ENCODE measurements around the gene CNR2.

DNA sequence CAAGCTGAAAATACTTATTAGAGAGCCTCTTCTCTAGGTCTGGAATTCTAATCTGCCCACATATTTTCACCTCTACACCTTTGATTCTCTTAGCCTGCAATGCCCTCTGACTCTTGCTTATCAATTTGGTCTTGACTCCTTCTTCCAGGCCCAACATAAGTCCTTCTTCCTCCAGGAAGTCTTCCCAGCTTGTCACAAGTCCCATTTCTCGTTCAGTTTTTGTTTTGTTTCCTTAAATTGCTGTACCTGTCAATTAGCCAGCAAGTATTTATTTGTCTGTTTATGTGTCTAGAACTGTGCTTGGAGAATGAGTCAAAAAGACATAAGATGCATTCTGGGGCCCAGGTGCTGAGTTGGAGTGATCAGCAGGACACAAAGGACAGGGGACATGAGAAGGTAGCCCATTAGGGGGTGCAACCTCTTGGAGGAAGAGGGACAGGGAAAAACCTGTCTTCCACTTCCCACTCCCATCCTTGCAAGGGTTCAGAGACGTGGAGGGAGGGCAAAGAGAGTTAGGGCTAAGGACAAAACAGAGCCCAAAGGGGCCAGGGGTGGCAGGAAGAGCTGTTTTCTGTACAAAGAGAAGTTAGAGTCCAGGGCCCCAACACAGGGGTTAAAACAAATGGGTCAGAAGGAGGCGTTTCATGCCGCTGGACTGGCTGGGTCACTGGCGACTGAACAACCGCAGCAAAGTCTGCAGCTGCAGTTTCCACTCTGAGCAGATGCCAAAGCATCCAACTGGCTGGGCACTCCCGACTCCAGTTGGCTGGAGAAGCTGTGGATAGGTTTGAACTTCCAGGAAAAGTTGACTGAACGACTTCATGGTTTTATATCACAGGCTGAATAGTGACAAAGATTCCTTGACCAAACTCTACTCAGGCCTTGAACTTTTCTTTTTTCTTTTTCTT lies 10.7 kb upstream of the CNR2 start:
- TF ChIP-seq EZH2 (IDR thresholded peaks at IDR 0.05; ENCODE audit: borderline replicate concordance, low read depth, low read length, poor library complexity, severe bottlenecking) = no peak
- TF ChIP-seq, protein P1, sequence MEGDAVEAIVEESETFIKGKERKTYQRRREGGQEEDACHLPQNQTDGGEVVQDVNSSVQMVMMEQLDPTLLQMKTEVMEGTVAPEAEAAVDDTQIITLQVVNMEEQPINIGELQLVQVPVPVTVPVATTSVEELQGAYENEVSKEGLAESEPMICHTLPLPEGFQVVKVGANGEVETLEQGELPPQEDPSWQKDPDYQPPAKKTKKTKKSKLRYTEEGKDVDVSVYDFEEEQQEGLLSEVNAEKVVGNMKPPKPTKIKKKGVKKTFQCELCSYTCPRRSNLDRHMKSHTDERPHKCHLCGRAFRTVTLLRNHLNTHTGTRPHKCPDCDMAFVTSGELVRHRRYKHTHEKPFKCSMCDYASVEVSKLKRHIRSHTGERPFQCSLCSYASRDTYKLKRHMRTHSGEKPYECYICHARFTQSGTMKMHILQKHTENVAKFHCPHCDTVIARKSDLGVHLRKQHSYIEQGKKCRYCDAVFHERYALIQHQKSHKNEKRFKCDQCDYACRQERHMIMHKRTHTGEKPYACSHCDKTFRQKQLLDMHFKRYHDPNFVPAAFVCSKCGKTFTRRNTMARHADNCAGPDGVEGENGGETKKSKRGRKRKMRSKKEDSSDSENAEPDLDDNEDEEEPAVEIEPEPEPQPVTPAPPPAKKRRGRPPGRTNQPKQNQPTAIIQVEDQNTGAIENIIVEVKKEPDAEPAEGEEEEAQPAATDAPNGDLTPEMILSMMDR (conservative IDR thresholded peaks at IDR 0.05; ENCODE audit: low read depth, low read length) = no peak

All from A673 (cell line).